ENCODE measurements around the gene ATN1.
"Not testable (repeated sequence)": the region's sequence is repeated elsewhere in the genome, so short reads cannot be mapped to it uniquely, and the experiment has no call there.

- not testable (repeated sequence) for TF ChIP-seq CTCF (IDR thresholded peaks at IDR 0.05); REST (IDR thresholded peaks at IDR 0.05; ENCODE audit: insufficient read depth in 1 of 2, low read depth in 2 of 2, low read length in 1 of 2); POLR2AphosphoS5 (IDR thresholded peaks at IDR 0.05; ENCODE audit: low read depth, low read length); TCF7L2 (IDR thresholded peaks at IDR 0.05; ENCODE audit: low read depth, low read length); SIN3A (IDR thresholded peaks at IDR 0.05; ENCODE audit: borderline replicate concordance, insufficient read depth, low read depth, low read length)
These were observed 35.1 kb upstream of the ATN1 start for GRCh38 chr12:6892683-6893082.

Data from Panc1 (cell line).